ENCODE data around the gene TMEM150A. TPM values are rescaled to one million over a fixed set of nuclear protein-coding genes. Genes with fewer than 3 reads are reported as not detected.

Gene TMEM150A
- total and polyA plus RNA-seq, 2 of the 13 experiments (the other 11 are each of a cell fraction or from before 2014, with no cell fraction given): 30.1 to 70.4 TPM

GRCh38 chr2:85589982-85590791 is 12.3 kb downstream of the TMEM150A start (continued):
- TF ChIP-seq ZNF512 (CRISPR knock-in tag; IDR thresholded peaks at IDR 0.05) (no peak; the same call in 1 of the 2 replicates), NR1H2 (CRISPR knock-in tag; IDR thresholded peaks at IDR 0.05; ENCODE audit: borderline replicate concordance, low read depth) (no peak), DR1 (CRISPR knock-in tag; IDR thresholded peaks at IDR 0.05) (no peak), ARNT2 (CRISPR knock-in tag; IDR thresholded peaks at IDR 0.05; ENCODE audit: low read depth) (0 out of 2 replicates have a peak, but pooled peaks have one; percentile 20), ZNF205 (CRISPR knock-in tag; IDR thresholded peaks at IDR 0.05) (no peak; the same call in 1 of the 2 replicates), ZNF512B (CRISPR knock-in tag; IDR thresholded peaks at IDR 0.05; ENCODE audit: borderline replicate concordance) (no peak), CHCHD3 (CRISPR knock-in tag; IDR thresholded peaks at IDR 0.05) (no peak), USF2 (IDR thresholded peaks at IDR 0.05; ENCODE audit: low read depth, low read length) (no peak), USF2 (CRISPR knock-in tag; IDR thresholded peaks at IDR 0.05; ENCODE audit: borderline replicate concordance) (no peak), RFX3 (CRISPR knock-in tag; IDR thresholded peaks at IDR 0.05) (no peak), GATAD1 (CRISPR knock-in tag; IDR thresholded peaks at IDR 0.05) (no peak; the same call in 1 of the 2 replicates), KDM5A (IDR thresholded peaks at IDR 0.05; ENCODE audit: borderline replicate concordance, low read length) (no peak), KLF11 (CRISPR knock-in tag; IDR thresholded peaks at IDR 0.05) (no peak), ZNF350 (CRISPR knock-in tag; IDR thresholded peaks at IDR 0.05; ENCODE audit: borderline replicate concordance, low read depth) (peak; percentile 83), GTF3A (CRISPR knock-in tag; conservative IDR thresholded peaks at IDR 0.05) (no peak), NFE2L2 (IDR thresholded peaks at IDR 0.05; ENCODE audit: low read length) (no peak), ZNF7 (CRISPR knock-in tag; IDR thresholded peaks at IDR 0.05) (no peak), ZMAT3 (CRISPR knock-in tag; conservative IDR thresholded peaks at IDR 0.05) (0 out of 2 replicates have a peak, but pooled peaks have one; percentile 70), ZSCAN5A (CRISPR knock-in tag; IDR thresholded peaks at IDR 0.05; ENCODE audit: borderline replicate concordance) (no peak), MBNL3 (CRISPR knock-in tag; conservative IDR thresholded peaks at IDR 0.05) (no peak), ZNF530 (CRISPR knock-in tag; IDR thresholded peaks at IDR 0.05; ENCODE audit: low read depth) (no peak), ONECUT2 (CRISPR knock-in tag; IDR thresholded peaks at IDR 0.05) (no peak), YEATS4 (CRISPR knock-in tag; IDR thresholded peaks at IDR 0.05; ENCODE audit: borderline replicate concordance) (no peak)
